ENCODE data around the gene TNIP3.
"Not testable (repeated sequence)": the region's sequence is repeated elsewhere in the genome, so short reads cannot be mapped to it uniquely, and the experiment has no call there.

Gene TNIP3

DNA sequence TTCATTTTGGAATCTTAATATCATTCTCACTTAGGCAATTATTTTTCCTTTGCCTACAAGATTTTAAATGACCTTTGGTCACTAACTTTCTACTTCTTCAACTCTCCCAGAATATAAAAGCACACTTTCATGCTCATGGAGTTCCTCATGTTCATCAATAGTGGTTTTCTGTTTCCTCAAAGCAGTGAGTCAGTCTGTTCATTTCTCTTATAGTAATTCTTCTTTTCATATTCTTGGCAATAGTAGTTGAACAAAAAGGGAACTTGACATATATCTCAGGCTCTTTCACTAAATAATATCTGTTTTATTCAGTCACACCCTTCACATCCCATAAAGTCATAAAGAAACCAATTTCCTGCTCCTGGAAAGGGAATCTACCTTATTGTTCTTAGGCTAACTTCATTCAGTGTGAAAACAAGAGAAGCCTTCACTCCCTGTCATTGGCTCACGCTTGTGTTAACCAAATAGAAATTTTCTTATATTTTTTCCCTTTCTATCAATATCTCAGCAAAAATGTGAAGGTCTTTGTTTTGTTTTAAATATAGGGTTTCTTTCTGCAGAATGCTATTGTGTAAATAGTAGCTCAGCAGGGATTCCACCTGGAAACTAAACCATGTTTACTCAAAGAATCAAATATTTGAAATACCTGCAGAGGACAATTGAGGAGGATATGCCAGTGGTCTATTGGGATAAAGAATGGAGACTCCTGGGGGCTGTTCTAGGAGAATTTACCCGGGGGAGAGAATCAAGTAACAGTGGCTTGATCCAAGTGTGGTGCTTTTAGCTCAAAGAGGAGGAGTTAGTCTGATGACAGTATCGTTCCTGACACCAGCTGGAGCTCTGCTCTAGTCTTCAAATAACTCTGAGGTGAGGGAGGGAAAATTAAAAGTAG, 13.4 kb upstream of the TNIP3 start:
- TF ChIP-seq, protein P1, sequence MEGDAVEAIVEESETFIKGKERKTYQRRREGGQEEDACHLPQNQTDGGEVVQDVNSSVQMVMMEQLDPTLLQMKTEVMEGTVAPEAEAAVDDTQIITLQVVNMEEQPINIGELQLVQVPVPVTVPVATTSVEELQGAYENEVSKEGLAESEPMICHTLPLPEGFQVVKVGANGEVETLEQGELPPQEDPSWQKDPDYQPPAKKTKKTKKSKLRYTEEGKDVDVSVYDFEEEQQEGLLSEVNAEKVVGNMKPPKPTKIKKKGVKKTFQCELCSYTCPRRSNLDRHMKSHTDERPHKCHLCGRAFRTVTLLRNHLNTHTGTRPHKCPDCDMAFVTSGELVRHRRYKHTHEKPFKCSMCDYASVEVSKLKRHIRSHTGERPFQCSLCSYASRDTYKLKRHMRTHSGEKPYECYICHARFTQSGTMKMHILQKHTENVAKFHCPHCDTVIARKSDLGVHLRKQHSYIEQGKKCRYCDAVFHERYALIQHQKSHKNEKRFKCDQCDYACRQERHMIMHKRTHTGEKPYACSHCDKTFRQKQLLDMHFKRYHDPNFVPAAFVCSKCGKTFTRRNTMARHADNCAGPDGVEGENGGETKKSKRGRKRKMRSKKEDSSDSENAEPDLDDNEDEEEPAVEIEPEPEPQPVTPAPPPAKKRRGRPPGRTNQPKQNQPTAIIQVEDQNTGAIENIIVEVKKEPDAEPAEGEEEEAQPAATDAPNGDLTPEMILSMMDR (IDR thresholded peaks at IDR 0.05; ENCODE audit: low read depth, low read length): no peak
- no peak for DNase-seq (ENCODE audit: extremely low read depth, low read depth)

DNA sequence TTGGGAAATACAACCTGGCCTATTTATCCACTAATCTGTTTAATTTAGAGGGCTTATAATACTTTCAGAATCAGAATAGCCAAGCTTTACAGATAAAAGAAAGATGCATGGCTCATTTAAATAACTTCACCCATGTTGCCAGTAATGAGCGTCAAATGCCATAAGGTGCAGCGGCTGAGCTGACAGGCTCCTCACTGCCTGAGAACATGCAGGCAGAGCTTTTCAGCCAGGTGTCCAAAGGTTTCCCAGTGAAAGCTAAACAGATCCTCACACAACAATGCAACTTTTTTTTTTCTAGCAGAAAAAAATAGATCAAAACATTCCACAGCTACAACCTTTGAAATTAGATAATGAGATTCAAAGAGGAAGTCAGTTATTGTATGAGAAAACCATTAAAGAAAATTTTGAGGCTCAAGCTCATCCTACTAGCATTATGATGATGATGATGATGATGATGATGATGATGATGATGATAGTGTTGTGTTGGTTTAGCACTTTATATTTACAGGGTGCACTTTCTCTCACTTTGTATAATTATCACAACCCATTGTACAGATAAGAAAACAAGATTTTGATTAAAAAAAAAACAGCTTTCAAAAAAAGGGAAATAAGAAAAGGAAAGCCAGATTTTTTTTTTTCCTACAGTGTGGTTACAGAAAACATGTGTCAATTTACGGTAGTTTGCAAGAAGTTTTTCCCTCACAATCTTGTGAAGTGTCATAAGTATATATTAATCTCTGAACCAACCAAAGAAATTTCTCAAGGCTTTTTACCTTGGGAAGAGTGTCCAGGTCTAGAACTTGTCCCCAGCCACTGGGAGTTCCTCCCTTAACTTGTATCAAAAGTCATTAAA, 12.2 kb upstream of the TNIP3 start:
- no peak for DNase-seq (ENCODE audit: extremely low read depth, low read depth)
- TF ChIP-seq, protein P1 (IDR thresholded peaks at IDR 0.05; ENCODE audit: low read depth, low read length): no peak

DNA sequence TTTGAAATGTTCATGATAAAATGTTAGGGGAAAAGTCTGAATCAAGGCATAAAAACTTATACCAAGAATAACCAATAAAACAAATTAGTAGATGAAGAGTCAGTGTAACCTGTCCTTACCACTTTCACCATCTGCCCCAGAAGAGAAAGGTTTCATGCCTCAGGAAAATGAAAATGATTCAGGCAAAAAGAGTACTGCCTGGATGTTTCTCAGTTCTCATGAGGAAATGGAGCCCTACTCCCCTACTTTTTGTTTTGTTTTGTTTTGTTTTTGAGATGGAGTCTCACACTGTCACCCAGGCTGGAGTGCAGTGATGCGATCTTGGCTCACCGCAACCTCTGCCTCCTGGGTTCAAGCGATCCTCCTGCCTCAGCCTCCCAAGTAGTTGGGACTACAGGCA, 7.4 kb upstream of the TNIP3 start:
- not testable (repeated sequence) for DNase-seq (ENCODE audit: extremely low read depth, low read depth)

DNA sequence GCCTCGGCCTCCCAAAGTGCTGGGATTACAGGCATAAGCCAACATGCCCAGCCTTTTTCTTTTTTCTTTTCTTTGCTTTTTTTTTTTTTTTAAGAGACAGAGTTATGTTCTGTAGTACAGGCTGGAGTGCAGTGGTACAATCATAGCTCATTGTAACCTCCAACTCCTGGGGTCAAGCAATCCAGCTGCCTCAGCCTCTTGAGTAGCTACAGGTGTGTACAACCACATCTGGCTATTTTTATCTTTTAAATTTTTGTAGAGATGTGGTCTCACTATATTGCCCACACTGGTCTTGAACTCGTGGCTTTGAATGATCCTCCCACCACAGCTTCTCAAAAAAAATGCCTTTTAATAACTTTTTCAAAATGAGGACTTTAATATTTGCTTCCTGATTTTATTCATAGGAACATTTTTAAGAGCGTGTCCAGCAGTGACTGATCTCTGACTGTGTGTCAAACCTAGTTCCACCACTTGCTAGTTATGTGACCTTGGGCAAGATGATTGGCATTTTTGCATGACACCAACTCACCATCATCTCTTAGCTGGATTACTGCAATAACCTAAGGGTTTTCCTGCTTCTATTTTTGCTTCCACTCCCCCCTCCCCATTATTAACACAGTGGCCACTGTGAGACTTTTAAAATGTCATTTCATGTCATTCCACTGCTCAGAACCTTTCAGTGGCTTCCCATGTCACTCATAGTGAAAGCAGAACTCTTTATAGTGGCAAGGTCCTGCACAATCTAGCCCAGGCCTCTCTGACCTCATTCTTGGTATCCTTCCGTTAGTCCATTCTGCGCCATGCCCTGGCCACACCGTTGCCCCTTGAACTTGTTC, 4.5 kb upstream of the TNIP3 start:
- TF ChIP-seq, protein P1 (IDR thresholded peaks at IDR 0.05; ENCODE audit: low read depth, low read length): no peak
- no peak for DNase-seq (ENCODE audit: extremely low read depth, low read depth)

DNA sequence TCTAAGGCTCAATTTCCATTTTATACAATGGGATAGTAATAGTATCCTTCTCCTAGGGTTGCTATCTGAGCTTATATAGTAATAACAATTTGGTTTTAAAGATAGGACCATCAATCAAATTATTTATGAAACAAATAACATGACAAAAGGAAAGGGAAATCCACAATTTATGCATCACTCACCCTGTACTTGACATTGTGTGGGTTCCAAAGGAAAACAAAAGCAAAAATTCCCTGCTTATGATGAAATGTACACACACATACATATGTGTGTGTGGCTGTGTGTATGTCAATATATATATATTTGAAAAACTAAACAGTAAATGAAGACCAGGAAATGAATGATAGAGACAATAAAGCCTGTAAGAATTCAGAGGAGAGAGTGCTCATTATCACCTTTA, 2.9 kb upstream of the TNIP3 start:
- TF ChIP-seq, protein P1 (IDR thresholded peaks at IDR 0.05; ENCODE audit: low read depth, low read length): no peak
- no peak for DNase-seq (ENCODE audit: extremely low read depth, low read depth)

DNA sequence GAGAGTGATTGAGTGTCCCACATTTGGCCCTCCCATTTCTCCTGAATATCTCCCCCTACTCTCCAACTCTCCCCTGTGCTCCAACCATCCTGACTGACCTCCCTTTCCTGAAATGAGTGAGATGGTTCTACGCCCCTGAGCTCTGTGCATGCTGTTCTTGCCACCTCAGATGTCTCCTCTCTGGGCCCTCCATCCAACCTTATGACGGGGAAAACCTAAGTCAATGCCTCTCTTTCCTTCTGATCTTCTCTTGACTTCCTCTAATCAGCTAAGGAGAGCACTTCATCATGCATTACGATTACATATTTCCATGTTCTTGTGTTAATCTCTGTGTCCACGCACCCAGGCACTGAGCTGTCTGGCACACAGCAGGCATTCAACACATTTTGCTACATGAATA, 1.1 kb upstream of the TNIP3 start:
- TF ChIP-seq, protein P1 (IDR thresholded peaks at IDR 0.05; ENCODE audit: low read depth, low read length): no peak

More for the DNA sequence above, 1.1 kb upstream of the TNIP3 start:
- DNase-seq (ENCODE audit: extremely low read depth, low read depth): no peak
